Measurements from ENCODE around the gene LACTBL1.
"Not testable (repeated sequence)": the region's sequence is repeated elsewhere in the genome, so short reads cannot be mapped to it uniquely, and the experiment has no call there.

The LACTBL1 gene

GRCh38 chr1:22972760-22973159, at the start of gene LACTBL1:
Gene LACTBL1 (minus strand): TSS chr1:22972866. CDS start chr1:22972316, 550 bp downstream.
- DNase-seq: no peak

GRCh38 chr1:23021834-23022233, 49.2 kb upstream of the LACTBL1 start:
- DNase-seq: no peak

GRCh38 chr1:23020706-23021405, 48.2 kb upstream of the LACTBL1 start:
- no peak for DNase-seq

GRCh38 chr1:23019863-23020625, 47.4 kb upstream of the LACTBL1 start:
- DNase-seq: peak; percentile 17 to 19

DNA sequence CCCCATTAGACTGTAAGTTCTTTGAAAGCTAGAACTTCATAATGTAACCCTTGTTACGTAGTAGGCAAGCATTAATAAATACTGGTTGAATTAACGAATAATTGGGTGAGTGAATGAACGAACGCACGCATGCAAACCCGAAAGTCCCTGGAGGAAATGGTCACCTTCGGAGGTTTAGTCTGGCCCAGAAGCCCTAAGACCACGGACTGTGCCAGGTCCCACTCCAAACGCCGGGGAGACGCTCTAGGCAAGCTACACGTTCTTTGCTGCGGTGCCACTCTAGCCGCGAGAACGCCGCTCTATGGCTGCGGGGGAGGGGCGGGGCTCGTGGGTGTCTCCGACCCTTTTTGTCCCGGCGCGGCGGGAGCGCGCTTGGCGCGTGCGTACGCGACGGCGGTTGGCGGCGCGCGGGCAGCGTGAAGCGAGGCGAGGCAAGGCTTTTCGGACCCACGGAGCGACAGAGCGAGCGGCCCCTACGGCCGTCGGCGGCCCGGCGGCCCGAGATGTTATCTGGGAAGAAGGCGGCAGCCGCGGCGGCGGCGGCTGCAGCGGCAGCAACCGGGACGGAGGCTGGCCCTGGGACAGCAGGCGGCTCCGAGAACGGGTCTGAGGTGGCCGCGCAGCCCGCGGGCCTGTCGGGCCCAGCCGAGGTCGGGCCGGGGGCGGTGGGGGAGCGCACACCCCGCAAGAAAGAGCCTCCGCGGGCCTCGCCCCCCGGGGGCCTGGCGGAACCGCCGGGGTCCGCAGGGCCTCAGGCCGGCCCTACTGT, 46.6 kb upstream of the LACTBL1 start, which contains the start of gene KDM1A:
Gene KDM1A, plus strand, starts transcription at position 375 of the 769 bp plus-strand sequence. Its CDS starts 129 bp downstream, at position 504.
- DNase-seq: peak; percentile 95 to 99

- no peak for DNase-seq
Observed at GRCh38 chr1:23018661-23019093, 46.0 kb upstream of the LACTBL1 start.

- DNase-seq: peak; percentile 81 to 93
Observed at GRCh38 chr1:23013657-23014056, 41.0 kb upstream of the LACTBL1 start.

GRCh38 chr1:23010025-23010424, 37.4 kb upstream of the LACTBL1 start:
- not testable (repeated sequence) for DNase-seq

- no peak for DNase-seq
Observed at GRCh38 chr1:23008901-23009300, 36.2 kb upstream of the LACTBL1 start.

GRCh38 chr1:23007106-23007505, 34.4 kb upstream of the LACTBL1 start:
- no peak for DNase-seq

DNA sequence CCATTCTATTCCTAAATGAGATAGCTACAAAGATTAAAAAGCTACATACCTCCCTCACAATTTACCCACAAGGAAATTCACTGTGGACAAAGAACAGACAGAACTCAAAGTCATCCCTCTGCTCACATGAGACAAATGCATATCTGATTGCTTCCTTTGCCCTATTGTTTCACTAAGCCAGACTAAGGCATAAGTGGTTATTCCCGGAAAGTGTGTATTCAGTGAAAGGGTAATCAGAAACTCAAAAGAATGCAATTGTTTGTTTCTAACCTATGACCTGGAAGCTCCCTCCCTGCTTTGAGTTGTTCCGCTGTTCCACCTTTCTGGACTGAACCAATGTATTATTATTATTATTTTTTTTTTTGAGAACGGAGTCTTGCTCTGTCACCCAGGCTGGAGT, 32.1 kb upstream of the LACTBL1 start:
- not testable (repeated sequence) for DNase-seq

- no peak for DNase-seq
Observed at GRCh38 chr1:23004112-23004511, 31.4 kb upstream of the LACTBL1 start.

DNA sequence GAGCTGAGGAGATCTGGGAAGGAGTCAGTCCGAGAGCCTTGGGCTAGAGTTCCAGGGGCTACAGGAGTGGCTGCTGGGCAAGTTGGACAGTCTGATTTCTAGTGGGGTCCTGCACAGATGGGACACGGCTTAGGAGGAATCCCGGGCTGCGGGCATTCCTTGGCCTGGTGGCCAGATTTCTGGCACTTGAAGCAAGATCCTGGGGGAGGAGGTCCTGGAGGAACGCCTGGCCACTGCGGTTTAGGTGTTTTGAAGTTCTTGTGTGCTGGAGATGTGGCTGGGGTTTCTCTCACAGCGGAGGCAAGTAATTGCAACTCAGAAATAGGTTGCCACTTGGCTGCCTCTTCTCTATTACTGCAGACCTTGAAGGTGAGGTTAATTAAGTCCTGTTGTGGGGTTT, 29.6 kb upstream of the LACTBL1 start:
- DNase-seq: not testable (repeated sequence)

- not testable (repeated sequence) for DNase-seq
Observed at GRCh38 chr1:23000133-23000532, 27.5 kb upstream of the LACTBL1 start.

DNA sequence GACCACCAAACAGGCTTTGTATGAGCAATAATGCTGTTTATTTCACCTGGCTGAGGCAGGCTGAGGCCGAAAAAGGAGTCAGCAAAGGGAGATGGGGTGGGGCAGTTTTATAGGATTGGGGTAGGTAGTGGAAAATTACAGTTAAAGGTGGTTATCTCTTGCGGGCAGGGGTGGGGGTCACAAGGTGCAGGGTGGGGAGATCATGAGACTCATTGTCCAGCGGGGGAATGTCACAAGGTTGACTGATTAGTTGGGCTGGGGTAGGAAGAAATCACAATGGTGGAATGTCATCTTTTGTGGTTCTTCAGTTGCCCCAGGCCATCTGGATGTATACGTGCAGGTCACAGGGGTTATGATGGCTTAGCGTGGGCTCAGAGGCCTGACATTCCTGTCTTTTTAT, 24.9 kb upstream of the LACTBL1 start:
- not testable (repeated sequence) for DNase-seq

GRCh38 chr1:22995774-22996173, 23.1 kb upstream of the LACTBL1 start:
- DNase-seq: no peak

GRCh38 chr1:22993220-22993795, 20.6 kb upstream of the LACTBL1 start:
- not testable (repeated sequence) for DNase-seq

DNA sequence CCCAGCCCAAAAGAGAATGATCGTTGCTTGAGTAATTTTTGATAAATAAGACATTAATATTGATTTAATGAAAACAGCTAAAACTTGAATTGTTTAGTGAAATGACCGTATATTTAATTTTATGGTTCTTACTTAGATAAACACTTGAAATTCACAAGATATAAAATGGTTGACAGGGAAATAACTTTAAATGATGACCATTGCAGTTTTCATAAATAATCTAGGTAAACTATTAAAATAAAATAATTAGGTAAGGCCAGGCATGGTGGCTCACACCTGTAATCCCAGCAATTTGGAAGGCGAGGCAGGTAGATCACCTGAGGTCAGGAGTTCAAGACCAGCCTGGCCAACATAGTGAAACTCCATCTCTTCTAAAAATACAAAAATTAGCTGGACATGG, 19.7 kb upstream of the LACTBL1 start:
- not testable (repeated sequence) for DNase-seq

GRCh38 chr1:22983944-22984343, 11.3 kb upstream of the LACTBL1 start:
- DNase-seq: no peak

GRCh38 chr1:22980471-22980790, 7.8 kb upstream of the LACTBL1 start:
- DNase-seq: not testable (repeated sequence)

DNA sequence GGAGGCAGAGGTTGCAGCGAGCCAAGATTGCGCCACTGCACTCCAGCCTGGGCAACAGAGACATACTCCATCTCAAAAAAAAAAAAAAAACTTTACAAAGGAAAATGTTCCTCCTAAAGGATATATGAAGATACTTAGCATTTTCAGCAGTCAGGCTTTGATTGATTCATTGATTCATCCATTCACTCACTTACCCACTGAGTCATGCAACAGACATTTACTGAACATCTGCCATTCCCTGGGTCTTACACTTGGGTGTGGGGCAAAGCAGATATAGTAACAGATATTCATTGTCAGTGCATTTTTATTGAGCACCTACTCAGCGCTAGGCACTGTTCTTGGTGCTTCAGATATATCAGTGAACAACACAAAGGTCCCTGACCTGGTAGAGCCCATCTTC, 5.6 kb upstream of the LACTBL1 start:
- no peak for DNase-seq

GRCh38 chr1:22976461-22977243, 4.0 kb upstream of the LACTBL1 start:
- DNase-seq: peak; percentile 86 to 87
